ENCODE measurements around the gene SMYD5.

The SMYD5 gene

GRCh38 chr2:73253901-73254300, 39.9 kb downstream of the SMYD5 start:
- peak overlapping the region; percentile 65 for H3K27ac ChIP-seq
- TF ChIP-seq CTCF (IDR thresholded peaks at IDR 0.05) = no peak
- TF ChIP-seq ZFX (IDR thresholded peaks at IDR 0.05; ENCODE audit: borderline replicate concordance) = no peak

GRCh38 chr2:73254343-73255006, 40.4 kb downstream of the SMYD5 start:
- TF ChIP-seq ZFX (IDR thresholded peaks at IDR 0.05; ENCODE audit: borderline replicate concordance) (no peak), CTCF (IDR thresholded peaks at IDR 0.05) (no peak)
- H3K27ac ChIP-seq = peak overlapping the region; percentile 65

GRCh38 chr2:73255007-73255644, 41.1 kb downstream of the SMYD5 start:
- TF ChIP-seq ZFX (IDR thresholded peaks at IDR 0.05; ENCODE audit: borderline replicate concordance) = no peak
- peak overlapping the region; percentile 65 for H3K27ac ChIP-seq

GRCh38 chr2:73255907-73256617, 42.0 kb downstream of the SMYD5 start:
- TF ChIP-seq ZFX (IDR thresholded peaks at IDR 0.05; ENCODE audit: borderline replicate concordance) (no peak), CTCF (IDR thresholded peaks at IDR 0.05) (no peak)
- H3K27ac ChIP-seq = peak overlapping the region; percentile 65

- no peak for TF ChIP-seq CTCF (IDR thresholded peaks at IDR 0.05)
- TF ChIP-seq ZFX (IDR thresholded peaks at IDR 0.05; ENCODE audit: borderline replicate concordance) = no peak
- peak overlapping the region; percentile 30; the same call in 1 of the 2 replicates for H3K27ac ChIP-seq
These were observed 42.5 kb downstream of the SMYD5 start for GRCh38 chr2:73256618-73256922.

GRCh38 chr2:73257021-73257420, 43.0 kb downstream of the SMYD5 start:
- no peak for TF ChIP-seq ZFX (IDR thresholded peaks at IDR 0.05; ENCODE audit: borderline replicate concordance)
- TF ChIP-seq CTCF (IDR thresholded peaks at IDR 0.05) = no peak

GRCh38 chr2:73257425-73258125, 43.5 kb downstream of the SMYD5 start:
- no peak overlapping the region; the same call in 1 of the 2 replicates for H3K27ac ChIP-seq
- TF ChIP-seq ZFX (IDR thresholded peaks at IDR 0.05; ENCODE audit: borderline replicate concordance) (no peak), CTCF (IDR thresholded peaks at IDR 0.05) (no peak)

More at GRCh38 chr2:73257021-73257420, 43.0 kb downstream of the SMYD5 start:
- H3K27ac ChIP-seq = peak overlapping the region; percentile 30; the same call in 1 of the 2 replicates
